HepG2 (cell line): Measurements from ENCODE around the gene HMGN4. TPM values are rescaled to one million over a fixed set of nuclear protein-coding genes. Genes with fewer than 3 reads are reported as not detected.

Source experiments
- EEA1 ChIP-seq: sonication (generic); formaldehyde crosslinking; IDR thresholded peaks from 2 replicates; pipeline ENCODE4 v1.5.1; 2020; ENCODE audit warnings: mild to moderate bottlenecking, missing genetic modification reagents, borderline replicate concordance
- GATAD1 ChIP-seq: IDR thresholded peaks from 2 replicates; pipeline ENCODE4 v1.6.1; 2016; ENCODE audit warnings: missing genetic modification reagents, missing compliant biosample characterization
- GFI1 ChIP-seq: sonication (generic); formaldehyde crosslinking; IDR thresholded peaks from 2 replicates; pipeline ENCODE4 v1.5.0; 2020; ENCODE audit warnings: missing genetic modification reagents, mild to moderate bottlenecking, borderline replicate concordance
- HDAC6 ChIP-seq: fragments of 200-600 bp; sonication (generic); IDR thresholded peaks from 2 replicates; pipeline ENCODE4 v1.7.0; 2017; ENCODE audit warnings: mild to moderate bottlenecking, antibody characterized with exemption, low read length, low read depth
- KDM5A ChIP-seq: fragments of 200-600 bp; sonication (generic); IDR thresholded peaks from 2 replicates; pipeline ENCODE4 v1.7.0; 2018; ENCODE audit warnings: antibody characterized with exemption, mild to moderate bottlenecking, low read length, borderline replicate concordance
- PAF1 ChIP-seq: IDR thresholded peaks from 2 replicates; pipeline ENCODE4 v1.6.1; 2016; ENCODE audit warnings: missing genetic modification reagents, missing compliant biosample characterization
- PAWR ChIP-seq: sonication (generic); formaldehyde crosslinking; IDR thresholded peaks from 2 replicates; pipeline ENCODE4 v1.4.0; 2020; ENCODE audit warnings: missing genetic modification reagents, mild to moderate bottlenecking, borderline replicate concordance
- PRDM10 ChIP-seq: sonication (generic); formaldehyde crosslinking; IDR thresholded peaks from 2 replicates; pipeline ENCODE4 v1.4.0; 2020; ENCODE audit warnings: low read depth, missing genetic modification reagents
- TAF1 ChIP-seq: sonication (generic); formaldehyde crosslinking; IDR thresholded peaks from 2 replicates; pipeline ENCODE4 v1.4.0; 2020; ENCODE audit warnings: missing genetic modification reagents
- TBX3 ChIP-seq: fragments of 450-650 bp; IDR thresholded peaks from 2 replicates; pipeline ENCODE4 v1.6.1; 2017; ENCODE audit warnings: antibody characterized with exemption, mild to moderate bottlenecking, inconsistent platforms, borderline replicate concordance
- U2AF1 ChIP-seq: fragments of 200-400 bp; formaldehyde crosslinking; optimal IDR thresholded peaks from 2 replicates; pipeline ENCODE3; 2017; ENCODE audit warnings: mild to moderate bottlenecking, low read depth, low read length
- UBTF ChIP-seq: sonication (generic); formaldehyde crosslinking; IDR thresholded peaks from 2 replicates; pipeline ENCODE4 v1.4.0; 2020; ENCODE audit warnings: mild to moderate bottlenecking, missing genetic modification reagents
- ZFAT ChIP-seq: sonication (generic); formaldehyde crosslinking; conservative IDR thresholded peaks from 2 replicates; pipeline ENCODE4 v1.8.1; 2023; ENCODE audit warnings: missing genetic modification reagents, inconsistent platforms
- ZNF235 ChIP-seq: sonication (generic); formaldehyde crosslinking; IDR thresholded peaks from 2 replicates; pipeline ENCODE4 v1.8.1; 2023; ENCODE audit warnings: mild to moderate bottlenecking, missing genetic modification reagents, borderline replicate concordance
- ZNF296 ChIP-seq: sonication (generic); formaldehyde crosslinking; conservative IDR thresholded peaks from 2 replicates; pipeline ENCODE4 v1.5.0; 2020; ENCODE audit warnings: mild to moderate bottlenecking, missing genetic modification reagents
- ZNF383 ChIP-seq: sonication (generic); formaldehyde crosslinking; IDR thresholded peaks from 2 replicates; pipeline ENCODE4 v1.4.0; 2020; ENCODE audit warnings: missing genetic modification reagents, mild to moderate bottlenecking, borderline replicate concordance
- ZNF724P ChIP-seq: sonication (generic); formaldehyde crosslinking; IDR thresholded peaks from 2 replicates; pipeline ENCODE4 v1.8.0; 2022; ENCODE audit warnings: missing genetic modification reagents, borderline replicate concordance
- ZSCAN9 ChIP-seq: IDR thresholded peaks from 2 replicates; pipeline ENCODE4 v1.6.1; 2016; ENCODE audit warnings: borderline replicate concordance
- polyA plus RNA-seq, 8 experiments: library from polyadenylated mRNA; depleted of rRNA in 3 of 8; stranded (reverse) in 7 of 8; unstranded in 1 of 8; fragments of >200 nt; fragmentation: Illumina TruSeq in 4 of 8; extraction: Trizol in 4 of 8; gene quantifications; 2 replicates each; pipeline versions ENCODE4 v1.2.1 to v1.2.3, GENCODE V29; 2011 to 2016; ENCODE audit warnings: low read depth in 4 of 8, missing spikeins in 1 of 8, mixed read lengths in 1 of 8; ENCODE audit not compliant: insufficient read depth in 1 of 8
- total RNA-seq, 5 experiments: library from RNA; depleted of rRNA; stranded (reverse); fragments of >200 nt; fragmentation: Illumina TruSeq; extraction: Trizol; gene quantifications; 2 replicates each; pipeline ENCODE4 v1.2.3, GENCODE V29; 2016; ENCODE audit warnings: low read depth in 1 of 5
- TF ChIP-seq, protein P1 (sequence below): IDR thresholded peaks from 2 replicates; pipeline ENCODE4 v1.6.1; 2016; ENCODE audit warnings: low read depth, borderline replicate concordance
- TF ChIP-seq, protein P2 (sequence below): sonication (generic); formaldehyde crosslinking; IDR thresholded peaks from 2 replicates; pipeline ENCODE4 v1.4.0; 2020; ENCODE audit warnings: missing genetic modification reagents
- TF ChIP-seq, protein P3 (sequence below): sonication (generic); formaldehyde crosslinking; IDR thresholded peaks from 2 replicates; pipeline ENCODE4 v1.4.0; 2020; ENCODE audit warnings: mild to moderate bottlenecking, missing genetic modification reagents

Gene HMGN4
- total and polyA plus RNA-seq, 2 of the 13 experiments (the other 11 are each of a cell fraction or from before 2014, with no cell fraction given), result 39.9 to 52.1 TPM

- TF ChIP-seq ZNF235 (CRISPR knock-in tag) (no peak), KDM5A (peak; percentile 24; the same call in 1 of the 2 replicates), ZNF296 (no peak), TBX3 (no peak), UBTF (CRISPR knock-in tag) (no peak; the same call in 1 of the 2 replicates), PAWR (CRISPR knock-in tag) (no peak), PRDM10 (CRISPR knock-in tag) (0 out of 2 replicates have a peak, but pooled peaks have one; percentile 5), GFI1 (CRISPR knock-in tag) (peak; percentile 40; the same call in 1 of the 2 replicates), ZNF383 (CRISPR knock-in tag) (no peak), EEA1 (no peak), HDAC6 (no peak), ZFAT (CRISPR knock-in tag) (no peak), U2AF1 (no peak), ZNF724P (CRISPR knock-in tag) (no peak), GATAD1 (CRISPR knock-in tag) (peak; percentile 37), PAF1 (CRISPR knock-in tag) (no peak), ZSCAN9 (CRISPR knock-in tag) (no peak), TAF1 (CRISPR knock-in tag) (no peak)
- TF ChIP-seq, protein P1, sequence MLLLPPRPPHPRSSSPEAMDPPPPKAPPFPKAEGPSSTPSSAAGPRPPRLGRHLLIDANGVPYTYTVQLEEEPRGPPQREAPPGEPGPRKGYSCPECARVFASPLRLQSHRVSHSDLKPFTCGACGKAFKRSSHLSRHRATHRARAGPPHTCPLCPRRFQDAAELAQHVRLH, result no peak; the same call in none of the 2 replicates
- TF ChIP-seq, protein P2, sequence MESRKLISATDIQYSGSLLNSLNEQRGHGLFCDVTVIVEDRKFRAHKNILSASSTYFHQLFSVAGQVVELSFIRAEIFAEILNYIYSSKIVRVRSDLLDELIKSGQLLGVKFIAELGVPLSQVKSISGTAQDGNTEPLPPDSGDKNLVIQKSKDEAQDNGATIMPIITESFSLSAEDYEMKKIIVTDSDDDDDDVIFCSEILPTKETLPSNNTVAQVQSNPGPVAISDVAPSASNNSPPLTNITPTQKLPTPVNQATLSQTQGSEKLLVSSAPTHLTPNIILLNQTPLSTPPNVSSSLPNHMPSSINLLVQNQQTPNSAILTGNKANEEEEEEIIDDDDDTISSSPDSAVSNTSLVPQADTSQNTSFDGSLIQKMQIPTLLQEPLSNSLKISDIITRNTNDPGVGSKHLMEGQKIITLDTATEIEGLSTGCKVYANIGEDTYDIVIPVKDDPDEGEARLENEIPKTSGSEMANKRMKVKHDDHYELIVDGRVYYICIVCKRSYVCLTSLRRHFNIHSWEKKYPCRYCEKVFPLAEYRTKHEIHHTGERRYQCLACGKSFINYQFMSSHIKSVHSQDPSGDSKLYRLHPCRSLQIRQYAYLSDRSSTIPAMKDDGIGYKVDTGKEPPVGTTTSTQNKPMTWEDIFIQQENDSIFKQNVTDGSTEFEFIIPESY (CRISPR knock-in tag), result no peak
- TF ChIP-seq, protein P3, sequence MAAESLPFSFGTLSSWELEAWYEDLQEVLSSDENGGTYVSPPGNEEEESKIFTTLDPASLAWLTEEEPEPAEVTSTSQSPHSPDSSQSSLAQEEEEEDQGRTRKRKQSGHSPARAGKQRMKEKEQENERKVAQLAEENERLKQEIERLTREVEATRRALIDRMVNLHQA, result no peak
These were observed 15.7 kb downstream of the HMGN4 start (continued) for GRCh38 chr6:26553635-26554446.
